Measurements from ENCODE around the gene PDZRN3.
A peak's percentile ranks its signal among the peaks of the same experiment; 100 is the strongest.

PDZRN3 gene

DNA sequence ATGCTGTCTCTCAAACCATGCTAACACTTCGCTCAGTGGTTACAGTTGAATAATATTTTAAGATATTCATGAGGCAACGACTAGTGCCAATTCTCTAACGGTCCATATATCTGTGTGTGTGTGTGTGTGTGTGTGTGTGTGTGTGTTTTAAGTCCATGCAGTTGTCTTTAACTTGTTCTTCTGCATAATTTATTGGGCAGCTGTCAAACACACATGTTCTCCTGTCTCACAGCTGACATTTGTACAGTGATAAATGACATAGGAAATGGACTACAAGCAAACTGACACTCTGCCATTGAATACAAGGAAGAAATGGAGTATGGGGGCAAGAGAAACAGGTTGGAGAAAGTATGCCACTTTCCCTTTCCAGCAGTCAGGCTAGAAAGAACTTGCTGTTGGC lies 172.0 kb downstream of the PDZRN3 start:
- no peak for DNase-seq (ENCODE audit: low read depth)

DNA sequence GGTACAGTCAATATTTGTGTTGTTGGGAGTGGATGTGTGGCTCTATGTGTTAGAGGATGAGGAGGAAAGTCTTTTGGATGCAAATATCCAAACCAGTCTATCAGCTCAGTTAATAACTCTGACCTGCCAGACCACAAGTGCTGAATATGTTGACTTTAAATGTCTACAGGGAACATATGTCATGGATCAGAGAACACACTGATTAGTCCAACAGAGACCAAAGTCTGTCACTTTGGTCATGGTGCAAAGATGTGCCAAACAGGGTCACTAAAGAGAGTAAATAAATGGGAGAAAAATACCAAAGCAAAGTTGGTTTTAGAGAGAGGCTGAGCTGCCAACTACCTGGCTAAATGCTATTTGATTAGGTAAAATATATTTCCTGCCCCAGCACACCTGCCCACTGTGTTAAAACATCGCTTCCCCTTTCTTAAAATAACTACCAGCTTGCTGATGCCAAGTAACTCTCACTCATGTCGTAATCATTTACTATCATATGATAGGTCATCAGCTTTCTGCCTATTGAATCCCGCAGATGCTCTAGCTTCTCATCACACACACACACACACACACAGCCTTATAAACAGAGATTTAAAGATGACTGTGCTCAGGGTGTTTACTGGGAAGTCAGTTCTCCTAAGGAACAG lies 173.3 kb downstream of the PDZRN3 start:
- peak; percentile 14 for DNase-seq (ENCODE audit: low read depth)

DNA sequence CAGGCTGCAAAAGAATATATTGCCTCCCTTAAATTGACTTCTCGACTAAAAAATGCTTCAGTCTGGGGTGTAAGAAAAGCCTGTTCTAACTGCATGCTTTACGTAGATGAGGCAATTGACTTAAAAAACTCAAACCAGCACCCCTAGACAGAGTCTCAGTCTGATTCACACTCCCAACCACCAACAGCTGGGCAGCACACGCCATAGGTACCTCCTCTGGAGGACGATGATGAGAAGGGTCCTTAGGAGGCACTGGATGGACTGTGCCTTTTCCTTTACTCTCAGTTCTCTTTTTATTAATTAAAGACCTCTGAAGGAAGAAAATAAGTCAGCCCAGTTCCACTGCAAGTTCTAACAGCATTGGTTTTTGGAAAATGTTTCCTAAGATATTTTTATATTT lies 175.0 kb downstream of the PDZRN3 start:
- no peak for DNase-seq (ENCODE audit: low read depth)

DNA sequence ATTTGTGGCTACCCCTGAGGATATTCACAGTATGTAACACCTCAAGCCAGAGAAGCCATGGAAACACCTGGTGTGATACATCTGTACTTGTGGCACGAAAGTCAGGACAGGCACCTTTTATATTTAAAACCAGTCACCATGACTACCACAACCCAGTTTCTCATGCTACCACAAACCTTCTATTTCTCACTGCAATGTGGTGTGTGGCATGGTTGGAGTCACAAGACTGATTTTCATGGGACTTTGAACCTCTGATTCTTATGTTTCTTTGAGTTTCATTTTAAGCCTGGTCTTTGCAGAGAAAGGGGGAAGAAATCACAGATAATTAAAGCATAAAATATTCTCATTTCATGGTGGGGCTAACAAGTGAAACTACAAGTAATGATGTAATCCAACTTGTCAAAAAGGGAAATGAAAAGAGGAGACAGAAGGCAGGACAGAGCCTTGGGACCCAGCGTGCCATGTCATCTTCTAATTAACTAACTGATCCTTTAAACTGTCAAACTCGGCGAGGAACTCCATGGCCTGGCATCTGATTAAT lies 175.9 kb downstream of the PDZRN3 start:
- no peak for DNase-seq (ENCODE audit: low read depth)

DNA sequence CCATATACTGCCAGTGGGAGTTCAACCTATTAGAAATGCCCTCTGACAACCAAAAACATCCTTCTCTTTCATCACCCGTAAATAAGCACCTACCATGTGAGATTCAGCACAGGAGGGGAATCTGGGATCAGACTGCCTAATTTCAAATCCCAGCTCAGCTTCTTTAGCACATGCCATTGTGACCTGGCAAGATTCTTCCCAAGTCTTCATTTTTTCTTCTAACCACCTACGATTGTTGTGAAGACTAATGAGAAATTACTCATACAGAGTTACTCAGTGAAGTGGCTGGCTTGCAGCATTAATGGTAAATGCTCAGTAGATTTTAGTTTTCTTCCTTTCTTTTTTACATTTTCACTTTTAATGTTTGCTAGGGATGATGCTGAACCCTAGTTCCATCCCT lies 176.7 kb downstream of the PDZRN3 start:
- no peak for DNase-seq (ENCODE audit: low read depth)

DNA sequence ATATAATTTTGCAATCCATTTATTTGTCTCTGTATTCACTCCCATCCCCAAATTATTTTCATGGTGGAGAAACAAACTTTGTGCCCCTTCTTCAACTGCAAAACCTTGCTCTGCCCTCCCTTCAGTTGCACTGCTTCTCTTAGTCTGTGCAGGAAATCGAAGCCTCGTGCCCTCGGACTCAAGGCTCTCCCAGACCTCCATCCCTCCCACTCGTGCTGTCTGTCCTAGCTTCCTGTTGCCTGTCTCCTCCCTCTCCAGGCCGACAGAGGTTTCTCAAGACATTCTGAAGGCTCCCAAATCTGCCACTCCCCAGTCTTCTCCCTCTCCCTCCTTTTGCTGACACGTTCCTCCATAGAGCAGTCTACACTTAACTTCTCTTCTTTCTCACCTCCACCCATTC lies 177.6 kb downstream of the PDZRN3 start:
- DNase-seq (ENCODE audit: low read depth), result no peak

DNA sequence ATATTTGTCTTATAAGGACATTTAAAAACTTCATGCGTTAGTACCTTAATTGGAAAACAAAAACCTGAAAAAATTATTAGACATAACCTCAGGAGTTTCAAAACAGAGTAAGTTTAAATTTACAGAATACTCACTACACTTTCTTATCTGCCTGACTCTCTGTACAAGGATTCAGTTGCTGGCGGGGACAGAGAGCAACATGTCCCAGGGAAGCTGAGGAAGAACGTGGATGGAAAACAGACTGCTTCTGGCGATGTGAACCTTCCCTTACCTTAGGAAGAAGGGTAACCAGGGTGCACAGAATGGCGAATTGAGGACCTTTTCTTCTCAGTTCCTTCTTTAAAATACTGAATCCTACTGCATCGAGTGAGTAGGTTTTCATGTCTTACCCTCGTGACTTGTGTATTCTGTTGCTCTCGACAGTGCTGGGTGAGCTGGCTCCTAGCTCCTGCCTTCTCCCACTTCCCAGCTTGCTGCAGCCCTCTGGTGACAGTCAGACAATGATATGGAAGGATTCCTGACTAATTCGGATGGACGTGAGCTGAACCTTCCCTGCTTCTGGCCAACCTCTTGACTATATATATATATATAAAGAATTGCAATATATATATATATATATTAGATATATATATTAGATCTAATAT lies 178.2 kb downstream of the PDZRN3 start:
- no peak for DNase-seq (ENCODE audit: low read depth)

DNA sequence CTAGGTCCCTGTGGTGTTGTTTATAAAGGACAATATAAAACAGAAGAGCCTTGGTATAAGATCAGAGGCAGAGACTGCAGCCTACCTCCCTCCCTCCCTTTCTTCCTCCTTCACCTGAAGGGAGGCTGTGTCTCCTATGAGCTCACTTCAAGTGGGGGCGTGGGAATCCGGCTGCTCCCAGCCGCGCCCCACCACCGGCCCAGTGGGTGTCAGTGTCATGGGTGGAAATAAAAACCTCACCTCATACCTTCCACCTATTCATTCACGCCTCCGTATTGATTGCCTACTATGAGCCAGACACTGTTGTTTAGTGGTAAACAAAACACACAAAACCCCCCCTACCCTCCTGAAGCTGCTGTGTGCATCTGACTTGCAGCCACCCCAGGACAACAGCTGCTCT lies 181.9 kb downstream of the PDZRN3 start:
- DNase-seq (ENCODE audit: low read depth), result no peak

DNA sequence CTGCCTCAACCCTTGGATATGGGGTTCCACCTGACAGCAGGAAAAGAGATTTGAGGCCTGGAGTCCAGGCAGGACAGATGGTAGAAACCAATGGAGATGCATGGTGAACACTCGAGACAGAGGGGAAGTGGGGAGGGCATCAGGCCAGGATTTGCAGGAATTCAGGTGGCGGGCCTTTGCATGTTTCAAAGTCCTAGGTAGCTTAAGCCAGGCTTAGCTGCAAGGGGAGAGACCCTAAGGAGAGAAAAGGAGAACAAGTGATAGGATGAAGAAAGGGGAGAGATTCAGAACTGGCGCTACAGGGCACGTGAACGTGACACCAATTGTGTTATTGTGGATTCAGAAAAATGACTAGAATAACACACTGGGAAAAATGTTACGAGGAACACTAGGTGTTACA lies 182.6 kb downstream of the PDZRN3 start:
- DNase-seq (ENCODE audit: low read depth), result no peak

DNA sequence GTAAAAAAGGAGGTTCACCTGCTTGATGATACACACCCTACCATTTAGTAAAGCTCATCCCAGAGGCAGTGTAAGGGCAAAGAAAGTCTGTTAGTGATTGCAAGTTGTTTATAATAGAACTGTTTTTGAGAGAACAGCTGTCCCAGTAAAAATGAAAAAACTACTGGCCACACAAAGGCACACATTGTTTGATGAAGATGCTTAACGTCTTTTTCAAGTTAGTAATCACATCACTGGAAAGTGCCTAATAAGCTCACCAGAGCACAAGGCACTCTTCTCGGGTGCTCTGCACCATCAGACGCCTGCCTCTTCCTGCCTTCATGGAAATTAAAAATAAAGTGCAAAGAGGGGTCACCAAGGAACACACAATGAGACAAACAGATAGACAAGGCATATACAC lies 186.9 kb downstream of the PDZRN3 start:
- DNase-seq (ENCODE audit: low read depth), result no peak

DNA sequence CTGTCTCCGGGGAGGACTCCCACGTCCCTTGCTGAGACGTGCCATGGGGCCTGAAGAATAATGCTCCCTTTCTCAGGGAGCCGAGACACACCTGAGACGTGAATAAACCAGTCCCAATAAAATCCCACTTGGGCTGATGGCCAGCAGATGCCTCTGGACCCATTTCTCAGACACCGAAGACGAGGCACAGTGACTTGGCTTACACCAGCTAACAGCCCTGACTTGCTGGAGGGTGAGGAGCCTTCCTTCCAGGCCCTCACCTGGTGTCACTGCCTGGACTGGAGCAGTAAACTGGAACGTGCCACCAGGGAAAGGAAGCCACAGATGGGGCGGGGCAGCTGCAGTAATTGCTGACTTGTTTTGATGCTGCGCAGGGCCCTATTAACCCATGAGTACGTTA lies 189.7 kb downstream of the PDZRN3 start:
- DNase-seq (ENCODE audit: low read depth), result no peak

DNA sequence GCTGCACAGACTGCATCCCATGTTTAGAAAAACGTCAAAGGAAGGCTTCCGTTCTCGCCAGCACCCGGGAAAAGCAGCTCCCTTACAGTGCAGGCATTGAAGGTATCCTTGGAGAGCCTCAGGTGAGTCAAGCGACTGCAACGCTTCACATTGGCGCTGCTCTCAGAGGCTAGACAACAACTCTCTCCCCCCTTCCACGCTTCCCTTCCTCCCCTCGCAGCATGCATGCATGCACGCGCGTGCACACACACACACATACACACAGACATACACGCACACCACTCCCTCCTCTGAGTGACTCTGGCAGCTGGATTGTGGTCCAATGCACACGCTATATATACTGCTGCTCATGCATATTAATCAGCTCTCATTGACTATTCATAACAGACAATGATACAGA lies 191.1 kb downstream of the PDZRN3 start:
- no peak for DNase-seq (ENCODE audit: low read depth)

DNA sequence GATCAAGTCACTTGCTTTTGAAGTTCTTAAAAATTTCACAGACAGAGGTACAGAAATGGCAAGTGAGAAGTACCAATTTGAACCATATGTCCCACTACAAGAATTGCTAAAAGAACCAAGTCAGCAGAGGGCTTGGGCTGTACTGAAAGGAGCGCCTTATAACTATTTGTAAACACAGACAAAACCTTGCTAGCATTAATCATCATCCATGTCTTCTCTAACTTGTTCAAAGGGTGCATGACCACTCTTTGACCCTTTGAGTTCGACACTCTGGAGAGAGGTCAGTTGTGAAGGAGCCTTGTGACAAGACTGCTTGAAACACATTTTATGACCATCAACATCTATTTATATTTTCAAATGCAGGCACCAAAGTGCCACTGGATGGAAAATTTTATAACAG lies 191.7 kb downstream of the PDZRN3 start:
- DNase-seq (ENCODE audit: low read depth), result no peak

DNA sequence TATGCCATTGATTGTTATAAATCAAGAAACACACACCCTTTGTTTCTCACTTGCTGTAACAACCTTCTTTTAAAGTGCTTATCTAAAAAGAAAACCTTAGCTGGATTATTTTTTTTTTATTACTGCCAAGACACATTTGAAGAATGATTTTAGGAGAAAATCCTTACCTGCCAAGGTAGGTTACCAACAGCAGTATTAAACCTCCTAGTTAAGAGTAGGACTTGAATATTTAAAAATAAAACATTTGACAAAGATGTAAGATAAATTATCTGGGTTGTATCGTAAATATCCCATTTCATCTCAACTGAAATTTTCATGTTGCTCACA lies 192.1 kb downstream of the PDZRN3 start:
- no peak for DNase-seq (ENCODE audit: low read depth)

DNA sequence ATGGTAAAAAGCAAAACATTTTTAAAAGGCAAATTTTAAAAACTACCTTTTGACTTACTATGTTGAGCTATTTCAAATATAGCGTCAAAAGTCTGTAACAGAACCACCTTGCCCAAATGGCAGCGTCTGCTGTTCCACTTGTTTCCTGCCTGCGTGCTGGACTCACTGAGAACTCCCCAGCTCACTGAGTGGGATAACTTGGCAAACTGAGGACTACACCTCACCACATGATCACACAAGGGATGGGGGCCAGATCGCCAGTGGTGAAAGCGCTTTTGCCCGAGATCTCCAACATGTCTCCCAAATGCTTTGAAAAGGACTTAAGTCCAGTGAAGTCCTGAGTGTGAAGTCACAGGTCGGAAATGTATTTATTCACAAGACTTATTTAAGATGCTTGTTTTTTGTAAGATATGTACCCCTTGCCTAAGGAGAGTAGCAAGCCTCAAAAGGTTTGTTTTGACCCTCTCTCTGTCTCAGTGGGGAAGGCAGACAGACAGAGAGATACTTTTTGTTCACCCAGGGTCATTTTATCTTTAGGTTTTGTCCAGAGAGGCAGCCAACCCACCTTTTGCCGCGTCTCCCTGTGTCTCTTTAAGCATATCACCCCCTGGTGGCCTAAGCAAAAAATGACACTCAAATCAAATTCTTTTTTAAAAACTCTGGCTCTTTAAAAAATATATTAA lies 192.6 kb downstream of the PDZRN3 start:
- DNase-seq (ENCODE audit: low read depth), result peak; percentile 21

DNA sequence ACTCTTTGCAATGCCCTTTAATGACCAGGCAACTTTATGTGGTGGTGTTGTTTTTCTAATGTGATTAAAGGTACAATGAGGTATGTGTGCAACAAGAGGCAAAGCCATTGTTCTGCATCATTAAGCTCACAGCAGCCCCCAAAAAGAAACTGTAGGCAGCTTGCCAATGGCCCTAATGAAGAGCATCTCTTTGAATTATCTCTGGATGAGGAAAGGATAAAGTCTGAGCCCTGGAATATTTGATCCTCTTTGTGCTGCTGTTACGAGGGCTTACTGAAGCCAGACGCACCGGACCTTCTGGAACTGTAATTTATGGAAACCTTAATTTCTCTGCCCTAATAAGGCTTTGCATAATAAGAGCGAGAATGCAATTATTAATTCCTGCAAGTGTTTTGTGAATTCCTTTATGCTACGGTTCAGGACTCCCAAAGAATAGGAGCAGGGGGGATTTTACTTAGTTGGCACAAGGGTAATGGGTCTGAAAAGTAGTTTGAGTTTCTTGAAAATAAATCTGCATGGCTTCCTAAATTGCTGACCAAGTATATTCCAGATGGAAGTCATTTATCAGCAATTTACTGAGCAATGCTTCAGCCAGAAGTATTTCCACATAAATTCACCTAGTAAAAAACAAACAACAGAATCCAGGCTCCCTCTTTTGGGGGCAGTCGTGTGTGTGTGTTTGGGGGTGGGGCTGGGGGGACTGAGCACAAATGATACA lies 193.4 kb downstream of the PDZRN3 start:
- no peak for DNase-seq (ENCODE audit: low read depth)

DNA sequence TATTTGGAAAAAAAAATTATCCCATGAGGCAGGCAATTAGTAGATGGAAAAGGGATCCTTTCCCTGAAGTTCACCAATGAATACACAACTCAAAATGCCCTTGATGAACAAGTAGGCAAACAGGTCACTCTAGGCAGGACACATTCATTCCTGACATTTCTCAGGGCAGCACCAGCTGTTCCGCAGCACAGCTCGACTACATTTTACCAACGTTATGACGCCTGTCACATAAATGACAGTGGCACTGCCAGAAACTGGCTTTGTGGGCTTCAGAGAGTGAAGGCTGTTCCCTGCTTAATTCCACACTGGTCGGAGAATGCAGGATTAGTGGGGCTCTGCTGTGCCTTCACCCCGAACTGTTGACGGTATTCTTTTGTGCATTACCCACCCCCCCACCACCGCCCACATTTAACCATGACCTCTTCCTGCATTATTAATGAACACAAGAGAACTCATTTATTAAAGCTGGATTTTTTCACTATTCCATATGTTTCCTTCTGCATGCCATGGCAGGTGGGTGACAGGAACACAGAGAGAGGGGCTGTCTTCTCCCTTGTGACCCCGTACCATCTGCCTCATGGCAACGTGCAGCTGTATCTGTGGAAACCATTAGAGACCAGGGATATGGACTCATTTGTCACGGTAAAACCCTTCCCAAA lies 197.6 kb downstream of the PDZRN3 start:
- no peak for DNase-seq (ENCODE audit: low read depth)

DNA sequence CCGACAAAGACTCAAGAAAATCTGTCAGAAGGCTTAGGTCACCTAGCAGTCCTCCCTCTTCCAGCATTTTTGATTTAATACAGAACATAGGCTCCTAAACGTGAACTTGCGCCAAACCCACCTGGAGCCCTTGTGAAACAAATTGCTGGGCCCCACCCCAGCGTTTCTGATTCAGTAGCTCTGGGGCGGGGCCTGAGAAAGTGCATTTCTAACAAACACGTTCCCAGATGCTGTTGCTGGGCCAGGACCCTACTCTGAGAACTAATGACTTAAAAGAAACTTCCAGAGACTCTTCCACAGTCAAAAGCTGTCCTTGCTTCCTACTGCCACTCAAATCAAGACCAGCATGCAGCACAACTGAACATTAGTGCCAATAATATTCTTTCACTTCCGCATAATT lies 198.1 kb downstream of the PDZRN3 start:
- DNase-seq (ENCODE audit: low read depth), result no peak

DNA sequence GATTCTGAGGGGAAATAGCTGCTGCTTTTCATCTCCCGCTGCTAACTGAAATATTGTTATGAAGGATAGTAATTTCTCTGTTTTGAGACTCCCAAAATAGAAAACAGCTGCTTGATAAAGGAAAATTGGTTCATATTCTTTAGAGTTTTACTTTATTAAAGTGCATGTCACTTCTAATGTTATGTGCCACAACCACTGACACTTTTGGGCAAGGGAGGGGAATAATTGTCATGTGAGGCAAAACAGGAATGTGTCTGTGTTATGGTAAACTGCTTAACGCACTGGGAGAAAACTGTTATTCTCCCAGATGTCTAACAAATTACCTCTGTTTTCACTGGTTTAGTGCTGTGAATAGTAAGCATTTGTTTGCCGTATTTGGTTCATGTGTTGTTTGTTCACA lies 201.6 kb downstream of the PDZRN3 start:
- DNase-seq (ENCODE audit: low read depth), result no peak

DNA sequence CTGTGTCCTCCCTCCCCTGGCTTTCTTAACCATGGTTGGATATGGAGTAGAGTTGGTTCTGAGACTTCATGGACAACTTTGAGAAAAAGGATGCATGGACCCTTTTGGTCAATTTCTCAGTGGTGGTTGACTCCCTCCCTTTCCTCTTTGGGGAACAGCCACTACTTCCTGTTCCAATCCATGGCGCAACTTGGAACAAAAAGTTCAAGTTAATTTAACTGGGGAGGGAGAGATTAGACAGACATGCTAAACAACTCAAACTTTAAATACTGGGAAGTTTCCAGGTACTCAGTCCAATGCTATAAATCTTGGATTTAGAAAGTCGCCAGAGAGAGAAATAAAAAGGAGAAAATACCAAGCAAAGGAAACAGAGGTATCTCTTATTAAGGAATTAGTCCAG lies 202.2 kb downstream of the PDZRN3 start:
- no peak for DNase-seq (ENCODE audit: low read depth)

DNA sequence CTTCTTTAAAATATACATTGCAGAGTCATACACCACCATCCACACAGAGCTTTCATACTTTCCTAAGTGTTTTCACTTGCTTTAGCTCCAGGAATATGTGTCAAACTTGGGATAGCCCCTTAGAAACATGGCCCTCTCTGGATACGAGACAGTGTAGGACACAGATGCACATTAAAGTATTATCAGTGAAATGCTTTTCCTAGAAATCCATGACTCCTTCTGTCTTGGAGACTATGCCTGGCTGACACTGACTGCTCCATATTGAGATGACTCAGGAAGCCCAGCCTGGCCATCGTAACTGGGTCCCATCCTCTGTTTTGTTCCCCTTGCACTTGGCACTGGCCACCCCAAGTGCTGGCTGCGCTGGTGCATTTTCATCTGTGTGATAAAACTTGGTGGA lies 204.8 kb downstream of the PDZRN3 start:
- no peak for DNase-seq (ENCODE audit: low read depth)

DNA sequence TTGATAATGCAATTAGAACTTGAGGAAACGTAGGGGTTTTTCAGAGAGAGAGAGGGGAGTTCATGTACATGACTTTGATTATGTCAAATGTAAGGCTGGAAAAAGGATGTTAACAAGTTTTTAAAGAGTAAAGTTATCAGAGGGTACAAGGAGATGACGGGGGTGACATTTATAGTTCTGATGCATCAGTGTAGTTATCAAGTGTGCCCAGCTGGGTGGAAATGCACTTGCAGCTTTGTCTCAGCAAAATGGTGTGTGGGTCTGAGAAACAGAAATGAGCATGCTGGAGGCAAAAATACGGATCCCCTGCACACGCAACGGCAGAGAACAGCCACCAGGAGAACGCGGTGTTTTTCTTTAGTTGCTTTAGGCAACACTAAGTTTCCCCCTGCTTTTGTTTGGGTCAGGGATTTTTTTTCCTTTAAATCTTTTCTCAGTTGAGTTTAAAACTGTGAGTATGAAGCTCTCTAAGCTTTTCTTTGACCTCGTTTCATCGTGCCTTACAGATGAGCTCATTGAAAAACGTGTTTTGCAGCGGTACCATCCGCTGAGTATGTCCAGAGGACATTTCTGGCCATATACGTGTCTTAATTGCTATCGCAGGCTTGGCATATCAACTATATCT lies 205.4 kb downstream of the PDZRN3 start:
- DNase-seq (ENCODE audit: low read depth), result no peak

Data from fibroblast of gingiva (primary cell).